ENCODE results near the gene PTPRG. TPM values are rescaled to one million over a fixed set of nuclear protein-coding genes. Genes with fewer than 3 reads are reported as not detected.

PTPRG gene
- total and polyA plus RNA-seq, 11 donors: 8.0 to 48.5 (median 35.4) TPM

- DNase-seq: no peak
- TF ChIP-seq, protein P1, sequence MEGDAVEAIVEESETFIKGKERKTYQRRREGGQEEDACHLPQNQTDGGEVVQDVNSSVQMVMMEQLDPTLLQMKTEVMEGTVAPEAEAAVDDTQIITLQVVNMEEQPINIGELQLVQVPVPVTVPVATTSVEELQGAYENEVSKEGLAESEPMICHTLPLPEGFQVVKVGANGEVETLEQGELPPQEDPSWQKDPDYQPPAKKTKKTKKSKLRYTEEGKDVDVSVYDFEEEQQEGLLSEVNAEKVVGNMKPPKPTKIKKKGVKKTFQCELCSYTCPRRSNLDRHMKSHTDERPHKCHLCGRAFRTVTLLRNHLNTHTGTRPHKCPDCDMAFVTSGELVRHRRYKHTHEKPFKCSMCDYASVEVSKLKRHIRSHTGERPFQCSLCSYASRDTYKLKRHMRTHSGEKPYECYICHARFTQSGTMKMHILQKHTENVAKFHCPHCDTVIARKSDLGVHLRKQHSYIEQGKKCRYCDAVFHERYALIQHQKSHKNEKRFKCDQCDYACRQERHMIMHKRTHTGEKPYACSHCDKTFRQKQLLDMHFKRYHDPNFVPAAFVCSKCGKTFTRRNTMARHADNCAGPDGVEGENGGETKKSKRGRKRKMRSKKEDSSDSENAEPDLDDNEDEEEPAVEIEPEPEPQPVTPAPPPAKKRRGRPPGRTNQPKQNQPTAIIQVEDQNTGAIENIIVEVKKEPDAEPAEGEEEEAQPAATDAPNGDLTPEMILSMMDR (IDR thresholded peaks at IDR 0.05): no peak
- TF ChIP-seq POLR2A (IDR thresholded peaks at IDR 0.05): no peak
- 82 to 92% (median 87%) methylated on average over 1 of the region's 1 CpG for WGBS, 4 donors
Measured at GRCh38 chr3:61887206-61887605, 325.8 kb downstream of the PTPRG start.

DNA sequence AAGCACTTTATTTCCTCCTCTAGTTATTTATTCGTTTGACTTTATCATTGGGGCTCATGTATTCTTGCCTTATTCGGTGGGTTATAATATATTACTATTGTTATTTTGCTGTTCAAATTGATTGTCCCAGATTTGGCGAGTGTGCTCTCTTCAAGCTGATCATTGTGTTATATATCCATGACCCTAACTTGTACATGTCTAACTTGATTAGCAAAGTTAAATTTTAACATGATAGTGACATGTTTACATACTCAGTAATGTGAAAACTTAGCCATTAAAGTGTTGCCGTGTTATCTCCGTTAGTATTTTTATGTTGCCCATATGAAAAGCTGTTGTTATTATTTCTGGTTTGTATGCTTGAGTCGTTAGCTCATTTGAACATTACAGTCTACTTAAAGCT is 327.9 kb downstream of the PTPRG start:
- Histone ChIP-seq H3K9me3 (no peaks in the 10 kb centered on the region), H3K4me3 (no peak overlapping the region), H3K27ac (no peak overlapping the region), H3K36me3 (no peaks in the 10 kb centered on the region), H3K4me1 (peaks cover 0 to 27% (median 6%) of the 10 kb centered on the region in 12 donors), H3K27me3 (no peaks in the 10 kb centered on the region)
- TF ChIP-seq POLR2A (IDR thresholded peaks at IDR 0.05): no peak
- TF ChIP-seq, protein P1 (IDR thresholded peaks at IDR 0.05): no peak
- no peak for DNase-seq
- intact Hi-C loops (cut with DNase I): no loop called here
- ATAC-seq: no peak
- WGBS, 4 donors: 88 to 91% (median 88%) methylated on average over 6 of the region's 6 CpGs

More at GRCh38 chr3:61887206-61887605, 325.8 kb downstream of the PTPRG start:
- Histone ChIP-seq H3K4me1 (peaks cover 0 to 23% (median 4%) of the 10 kb centered on the region in 12 donors), H3K36me3 (no peaks in the 10 kb centered on the region), H3K27ac (no peak overlapping the region), H3K27me3 (no peaks in the 10 kb centered on the region), H3K4me3 (no peak overlapping the region), H3K9me3 (no peaks in the 10 kb centered on the region)
- no peak for ATAC-seq
- intact Hi-C loops (cut with DNase I): no loop called here

DNA sequence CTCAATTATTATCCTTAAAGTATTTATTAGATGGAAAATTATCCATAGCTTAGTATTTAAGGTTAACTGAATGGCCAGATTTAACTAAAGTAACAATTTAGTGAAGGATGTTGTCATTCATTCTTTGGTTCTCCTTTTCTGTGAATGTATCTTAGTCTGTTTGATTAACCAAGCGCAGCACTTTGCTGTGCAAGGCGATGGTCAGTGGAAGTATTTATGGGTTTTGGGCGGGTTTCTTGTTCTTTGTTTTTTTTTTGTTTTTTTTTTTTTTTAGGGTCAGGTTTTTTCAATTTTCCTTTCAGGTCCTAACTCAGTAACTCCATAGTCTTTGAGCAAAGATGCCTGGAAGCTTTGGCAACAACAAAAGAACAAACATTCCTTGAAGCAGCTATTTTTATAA is 328.8 kb downstream of the PTPRG start:
- no peak for ATAC-seq
- no peak overlapping the region for H3K27ac ChIP-seq
- H3K9me3 ChIP-seq: no peaks in the 10 kb centered on the region
- H3K4me3 ChIP-seq: no peak overlapping the region
- 94 to 95% (median 94%) methylated on average over 3 of the region's 3 CpGs for WGBS, 4 donors
- peaks cover 0 to 34% (median 14%) of the 10 kb centered on the region in 12 donors for H3K4me1 ChIP-seq
- H3K27me3 ChIP-seq: no peaks in the 10 kb centered on the region
- no peaks in the 10 kb centered on the region for H3K36me3 ChIP-seq
- no peak for TF ChIP-seq POLR2A (IDR thresholded peaks at IDR 0.05)
- TF ChIP-seq, protein P1 (IDR thresholded peaks at IDR 0.05): no peak
- DNase-seq: no peak
- intact Hi-C loops (cut with DNase I): no loop called here

DNA sequence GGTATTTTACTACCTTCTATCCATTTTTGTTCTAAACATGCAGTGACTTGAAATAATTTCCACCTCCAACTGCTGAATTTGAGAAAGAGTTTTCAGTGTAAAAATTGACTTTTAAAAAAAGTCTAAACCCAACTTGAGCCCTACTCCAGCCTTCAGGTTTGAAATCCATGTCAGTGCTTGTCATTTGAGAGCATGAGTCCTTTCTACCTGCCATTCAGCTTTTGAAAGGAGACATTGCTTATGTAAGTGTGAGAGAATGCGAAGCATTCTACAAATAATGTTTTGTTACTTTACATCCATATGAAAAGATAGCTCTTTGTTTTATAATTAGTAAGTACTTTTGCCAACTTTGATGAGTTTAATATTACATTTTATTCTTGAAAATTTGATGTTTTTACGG is 329.2 kb downstream of the PTPRG start:
- ATAC-seq: no peak
- intact Hi-C loops (cut with DNase I): no loop called here
- TF ChIP-seq POLR2A (IDR thresholded peaks at IDR 0.05): no peak
- TF ChIP-seq, protein P1 (IDR thresholded peaks at IDR 0.05): no peak
- Histone ChIP-seq H3K4me3 (no peak overlapping the region), H3K36me3 (no peaks in the 10 kb centered on the region), H3K9me3 (no peaks in the 10 kb centered on the region), H3K4me1 (peaks cover 3 to 38% (median 18%) of the 10 kb centered on the region in 12 donors), H3K27ac (no peak overlapping the region), H3K27me3 (no peaks in the 10 kb centered on the region)
- no peak for DNase-seq
- WGBS, 4 donors: 96 to 98% (median 97%) methylated on average over 2 of the region's 2 CpGs
